ENCODE data around the gene PCNX1.

PCNX1 gene

GRCh38 chr14:71071042-71071441, 163.8 kb downstream of the PCNX1 start:
- DNase-seq (ENCODE audit: low read depth, low spot score) = no peak

- no peak for DNase-seq (ENCODE audit: low read depth, low spot score)
These were observed 169.3 kb downstream of the PCNX1 start for GRCh38 chr14:71076462-71077092.

GRCh38 chr14:71078500-71078899, 171.2 kb downstream of the PCNX1 start:
- no peak for DNase-seq (ENCODE audit: low read depth, low spot score)

GRCh38 chr14:71086567-71086966, 179.3 kb downstream of the PCNX1 start:
- no peak for DNase-seq (ENCODE audit: low read depth, low spot score)

GRCh38 chr14:71089971-71090370, 182.7 kb downstream of the PCNX1 start:
- DNase-seq (ENCODE audit: low read depth, low spot score) = no peak

- no peak for DNase-seq (ENCODE audit: low read depth, low spot score)
These were observed 187.5 kb downstream of the PCNX1 start for GRCh38 chr14:71094722-71095121.

GRCh38 chr14:71096947-71097346, 189.7 kb downstream of the PCNX1 start:
- DNase-seq (ENCODE audit: low read depth, low spot score) = no peak

GRCh38 chr14:71103662-71104484, 196.6 kb downstream of the PCNX1 start:
- no peak for DNase-seq (ENCODE audit: low read depth, low spot score)

- DNase-seq (ENCODE audit: low read depth, low spot score) = no peak
These were observed 197.9 kb downstream of the PCNX1 start for GRCh38 chr14:71105177-71105576.

GRCh38 chr14:71107921-71108320, 200.7 kb downstream of the PCNX1 start:
- no peak for DNase-seq (ENCODE audit: low read depth, low spot score)

GRCh38 chr14:71108398-71109119, 201.3 kb downstream of the PCNX1 start:
- DNase-seq (ENCODE audit: low read depth, low spot score) = no peak

GRCh38 chr14:71113376-71113775, 206.1 kb downstream of the PCNX1 start:
- DNase-seq (ENCODE audit: low read depth, low spot score) = no peak

- no peak for DNase-seq (ENCODE audit: low read depth, low spot score)
These were observed 207.3 kb downstream of the PCNX1 start for GRCh38 chr14:71114565-71114964.

GRCh38 chr14:71115306-71115705, 208.0 kb downstream of the PCNX1 start:
- DNase-seq (ENCODE audit: low read depth, low spot score) = no peak

GRCh38 chr14:71115821-71116567, 208.7 kb downstream of the PCNX1 start:
- no peak for DNase-seq (ENCODE audit: low read depth, low spot score)

GRCh38 chr14:71116568-71117122, 209.4 kb downstream of the PCNX1 start:
- DNase-seq (ENCODE audit: low read depth, low spot score) = no peak

- DNase-seq (ENCODE audit: low read depth, low spot score) = no peak
These were observed 210.8 kb downstream of the PCNX1 start for GRCh38 chr14:71117839-71118743.

- DNase-seq (ENCODE audit: low read depth, low spot score) = no peak
These were observed 211.8 kb downstream of the PCNX1 start for GRCh38 chr14:71119075-71119474.

- no peak for DNase-seq (ENCODE audit: low read depth, low spot score)
These were observed 212.6 kb downstream of the PCNX1 start for GRCh38 chr14:71119832-71120231.

- no peak for DNase-seq (ENCODE audit: low read depth, low spot score)
These were observed 213.7 kb downstream of the PCNX1 start for GRCh38 chr14:71121001-71121400.
